CD4-positive, alpha-beta memory T cell (primary cell): ENCODE results near the gene THSD7A. TPM values are rescaled to one million over a fixed set of nuclear protein-coding genes. Genes with fewer than 3 reads are reported as not detected.

Source experiments
- CTCF ChIA-PET: fragments of 350-600 bp; sonication (Branson Sonifier 250); formaldehyde crosslinking; loops from one replicate; lab custom pipeline; 2021; ENCODE audit warnings: inconsistent platforms; ENCODE audit not compliant: partially characterized antibody; lab: Charles Lee
- POLR2A ChIA-PET: fragments of 350-600 bp; sonication (Branson Sonifier 250); formaldehyde crosslinking; loops from one replicate; lab custom pipeline; 2021; ENCODE audit not compliant: partially characterized antibody; lab: Charles Lee
- DNase-seq, 5 donors: peaks; one replicate each; pipeline versions ENCODE4 v3.0.0 to v3.0.0-alpha.2; 2020 to 2022; ENCODE audit warnings: mixed read lengths in 1 of 5
- H3K27ac ChIP-seq: one replicate; pipeline ENCODE4 v1.7.0; 2013; ENCODE audit warnings: low read depth, low read length
- H3K27me3 ChIP-seq: 2 replicates; pipeline ENCODE4 v1.7.0; 2013; ENCODE audit warnings: mild to moderate bottlenecking, low read length, moderate library complexity; ENCODE audit not compliant: insufficient read depth
- H3K36me3 ChIP-seq: 2 replicates; pipeline ENCODE4 v1.7.0; 2013; ENCODE audit warnings: mild to moderate bottlenecking, low read length, moderate library complexity; ENCODE audit not compliant: insufficient read depth
- H3K4me1 ChIP-seq: 2 replicates; pipeline ENCODE4 v1.7.0; 2013; ENCODE audit warnings: mild to moderate bottlenecking, low read length, moderate library complexity; ENCODE audit not compliant: insufficient read depth
- H3K4me3 ChIP-seq, 2 donors: one replicate each; pipeline ENCODE4 v1.7.0; 2013; ENCODE audit warnings: low read length in 2 of 2, mild to moderate bottlenecking in 1 of 2
- H3K9me3 ChIP-seq, 2 donors: one replicate each; pipeline ENCODE4 v1.7.0; 2013; ENCODE audit warnings: low read length in 2 of 2, control low read depth in 1 of 2; ENCODE audit not compliant: control insufficient read depth in 1 of 2
- H3K27ac Mint-ChIP-seq, 7 donors: one replicate each; pipeline ENCODE4 v1.8.0; 2020 to 2021; ENCODE audit warnings: mixed read lengths in 7 of 7, mild to moderate bottlenecking in 6 of 7, inconsistent platforms in 3 of 7, moderate library complexity in 3 of 7
- H3K27me3 Mint-ChIP-seq, 2 donors: one replicate each; pipeline ENCODE4 v1.8.0; 2020 to 2021; ENCODE audit warnings: mixed read lengths in 2 of 2
- H3K36me3 Mint-ChIP-seq, 2 donors: one replicate each; pipeline ENCODE4 v1.8.0; 2020 to 2021; ENCODE audit warnings: mixed read lengths in 2 of 2, inconsistent platforms in 1 of 2, mild to moderate bottlenecking in 1 of 2
- H3K4me1 Mint-ChIP-seq, 4 donors: one replicate each; pipeline ENCODE4 v1.8.0; 2020 to 2021; ENCODE audit warnings: mixed read lengths in 4 of 4, mild to moderate bottlenecking in 1 of 4
- H3K4me3 Mint-ChIP-seq, 8 donors: one replicate each; pipeline ENCODE4 v1.8.0; 2020 to 2021; ENCODE audit warnings: mixed read lengths in 8 of 8, mild to moderate bottlenecking in 7 of 8, moderate library complexity in 6 of 8, inconsistent platforms in 3 of 8
- H3K9me3 Mint-ChIP-seq, 8 donors: one replicate each; pipeline ENCODE4 v1.8.0; 2020 to 2021; ENCODE audit warnings: mixed read lengths in 8 of 8, mild to moderate bottlenecking in 5 of 8, inconsistent platforms in 3 of 8, moderate library complexity in 1 of 8
- intact Hi-C: fragments of 100-400 bp; cut with micrococcal nuclease; formaldehyde crosslinking; loops from one replicate; pipeline ENCODE4 v1.15.1; 2023
- polyA plus RNA-seq, 2 donors: library from polyadenylated mRNA; unstranded; fragments of 300-500 nt; fragmentation: Illumina TruSeq; gene quantifications; one replicate each; pipeline ENCODE4 v1.2.3, GENCODE V29; 2021
- total RNA-seq, 2 experiments: library from RNA; stranded (reverse); gene quantifications; one replicate each; pipeline ENCODE4 v1.2.3, GENCODE V29; 2021

The THSD7A gene
- total and polyA plus RNA-seq, 4 experiments from 2014 or later = not detected

DNA sequence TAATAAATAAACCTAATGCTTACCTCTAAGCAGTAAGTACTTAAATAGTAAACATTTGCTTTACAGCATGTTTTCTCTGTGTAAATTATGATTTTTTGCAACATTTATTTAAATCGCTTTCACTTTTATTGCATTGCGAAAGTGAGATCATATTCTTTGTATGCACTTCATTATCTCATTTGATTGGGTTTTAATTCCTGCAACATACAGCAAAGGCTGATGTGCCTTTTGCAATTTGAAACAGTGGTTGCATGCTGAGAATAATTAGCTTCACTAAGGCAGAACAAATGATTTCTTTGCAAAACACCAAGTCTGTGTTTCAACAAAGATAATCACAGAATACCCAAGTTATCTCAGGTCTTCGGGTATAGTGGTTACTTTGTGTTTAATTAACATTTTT lies 16.3 kb upstream of the THSD7A start:
- no peak overlapping the region for H3K27ac Mint-ChIP-seq
- Histone ChIP-seq H3K4me3 (no peak overlapping the region), H3K36me3 (no peaks in the 10 kb centered on the region), H3K4me1 (no peaks in the 10 kb centered on the region), H3K27ac (no peak overlapping the region), H3K9me3 (no peaks in the 10 kb centered on the region), H3K27me3 (no peaks in the 10 kb centered on the region)
- no peak for DNase-seq
- peaks cover 0 to 3% (median 0%) of the 10 kb centered on the region in 8 donors for H3K9me3 Mint-ChIP-seq
- intact Hi-C loops = no loop called here
- H3K4me3 Mint-ChIP-seq = no peak overlapping the region
- ChIA-PET POLR2A (no interaction called here), CTCF (no interaction called here)
- no peaks in the 10 kb centered on the region for H3K27me3 Mint-ChIP-seq
- no peaks in the 10 kb centered on the region for H3K4me1 Mint-ChIP-seq
- no peaks in the 10 kb centered on the region for H3K36me3 Mint-ChIP-seq

DNA sequence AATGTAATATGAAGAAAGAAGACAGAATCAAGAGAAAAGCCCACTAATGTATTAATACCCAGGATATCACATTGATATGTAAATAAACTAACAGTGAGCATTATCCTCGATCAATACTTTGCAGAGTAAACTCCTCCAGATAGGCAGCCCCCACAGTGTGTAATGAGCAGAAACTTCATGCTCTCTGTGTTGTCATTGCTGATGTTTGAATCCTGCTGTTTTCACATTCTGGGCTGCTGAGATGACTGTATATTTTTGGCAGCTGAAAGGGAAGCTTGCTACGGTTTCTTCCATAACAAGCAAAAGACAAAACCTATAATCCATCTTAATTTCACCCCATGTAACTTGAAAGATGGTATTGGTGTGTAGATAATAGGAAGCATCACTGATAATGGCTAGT lies 15.3 kb upstream of the THSD7A start:
- DNase-seq = no peak
- H3K27me3 Mint-ChIP-seq = no peaks in the 10 kb centered on the region
- POLR2A ChIA-PET = no interaction called here
- no peaks in the 10 kb centered on the region for H3K36me3 Mint-ChIP-seq
- intact Hi-C loops = no loop called here
- peaks cover 0 to 3% (median 0%) of the 10 kb centered on the region in 8 donors for H3K9me3 Mint-ChIP-seq
- Histone ChIP-seq H3K36me3 (no peaks in the 10 kb centered on the region), H3K9me3 (no peaks in the 10 kb centered on the region), H3K27ac (no peak overlapping the region), H3K4me1 (no peaks in the 10 kb centered on the region), H3K4me3 (no peak overlapping the region), H3K27me3 (no peaks in the 10 kb centered on the region)
- H3K4me1 Mint-ChIP-seq = no peaks in the 10 kb centered on the region
- H3K4me3 Mint-ChIP-seq = no peak overlapping the region
- CTCF ChIA-PET = no interaction called here
- H3K27ac Mint-ChIP-seq = no peak overlapping the region

DNA sequence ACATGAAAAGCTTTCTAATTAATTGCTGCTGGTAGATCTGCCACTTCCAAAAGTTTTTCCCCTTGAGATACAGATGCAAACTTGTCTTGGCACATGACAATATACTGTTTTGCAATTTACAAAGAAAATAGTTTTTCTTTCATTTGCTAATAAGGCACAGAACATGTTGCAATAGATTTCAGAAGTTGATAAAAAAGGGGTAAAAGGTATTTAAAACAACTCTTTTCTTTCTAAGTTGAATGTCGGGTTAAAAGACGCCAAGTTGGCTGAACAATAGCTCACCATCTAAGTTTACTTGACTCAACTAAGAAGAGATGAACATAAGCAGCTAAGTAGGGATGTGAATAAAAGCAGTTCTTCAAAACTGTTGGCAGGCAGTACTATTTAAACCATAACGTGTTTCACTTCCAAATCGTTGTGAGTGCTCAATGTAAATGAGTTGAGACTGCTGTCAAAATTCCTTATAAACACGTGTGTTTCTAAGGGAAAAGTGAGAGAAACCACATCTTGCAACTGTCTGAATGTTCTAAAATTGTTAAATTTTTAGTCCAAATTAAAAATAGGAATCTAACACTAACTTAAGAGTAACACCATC lies 14.5 kb upstream of the THSD7A start:
- no peaks in the 10 kb centered on the region for H3K4me1 Mint-ChIP-seq
- CTCF ChIA-PET = no interaction called here
- H3K9me3 Mint-ChIP-seq = peaks cover 0 to 3% (median 0%) of the 10 kb centered on the region in 8 donors
- H3K9me3 ChIP-seq = no peaks in the 10 kb centered on the region
- H3K27me3 Mint-ChIP-seq = no peaks in the 10 kb centered on the region
- no peak overlapping the region for H3K27ac Mint-ChIP-seq
- DNase-seq = no peak
- no peak overlapping the region for H3K4me3 ChIP-seq
- H3K27ac ChIP-seq = no peak overlapping the region
- POLR2A ChIA-PET = no interaction called here
- H3K4me1 ChIP-seq = no peaks in the 10 kb centered on the region
- no peak overlapping the region for H3K4me3 Mint-ChIP-seq
- intact Hi-C loops = no loop called here
- no peaks in the 10 kb centered on the region for H3K27me3 ChIP-seq
- no peaks in the 10 kb centered on the region for H3K36me3 Mint-ChIP-seq
- no peaks in the 10 kb centered on the region for H3K36me3 ChIP-seq

DNA sequence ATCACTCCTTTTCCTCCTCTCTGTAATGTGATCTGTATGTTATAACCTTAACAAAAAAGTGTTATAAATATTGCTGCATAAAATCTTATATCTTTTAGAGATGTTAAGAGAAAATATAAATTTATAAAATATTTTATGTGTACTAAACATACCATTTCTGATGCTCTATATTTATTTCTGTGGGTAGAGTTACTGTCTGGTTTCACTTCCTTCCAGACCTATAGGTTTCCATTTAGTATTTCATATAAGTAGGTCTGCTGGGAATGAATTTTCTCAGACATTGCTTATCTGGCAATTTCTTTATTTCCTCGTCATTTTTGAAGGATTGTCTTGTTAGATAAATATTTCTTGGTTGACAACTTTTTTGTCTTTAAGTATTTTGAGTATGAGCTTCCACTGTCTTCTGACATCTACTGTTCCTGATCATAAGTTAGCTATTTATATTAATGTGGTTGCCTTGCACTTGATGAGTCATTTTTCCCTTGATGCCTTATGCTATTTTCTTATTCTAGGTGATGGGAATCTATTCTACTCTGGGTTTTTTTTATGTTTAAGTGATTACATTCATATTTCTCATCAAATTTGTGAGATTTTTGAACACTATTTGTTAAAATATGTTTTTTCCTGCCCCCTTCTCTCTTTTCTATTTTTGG lies 11.2 kb upstream of the THSD7A start:
- Histone ChIP-seq H3K4me1 (no peaks in the 10 kb centered on the region), H3K4me3 (no peak overlapping the region), H3K36me3 (no peaks in the 10 kb centered on the region), H3K9me3 (no peaks in the 10 kb centered on the region), H3K27ac (no peak overlapping the region), H3K27me3 (no peaks in the 10 kb centered on the region)
- no peaks in the 10 kb centered on the region for H3K9me3 Mint-ChIP-seq
- H3K27me3 Mint-ChIP-seq = no peaks in the 10 kb centered on the region
- no peak overlapping the region for H3K27ac Mint-ChIP-seq
- POLR2A ChIA-PET = no interaction called here
- CTCF ChIA-PET = no interaction called here
- intact Hi-C loops = no loop called here
- H3K4me1 Mint-ChIP-seq = no peaks in the 10 kb centered on the region
- no peak for DNase-seq
- no peak overlapping the region for H3K4me3 Mint-ChIP-seq
- no peaks in the 10 kb centered on the region for H3K36me3 Mint-ChIP-seq

DNA sequence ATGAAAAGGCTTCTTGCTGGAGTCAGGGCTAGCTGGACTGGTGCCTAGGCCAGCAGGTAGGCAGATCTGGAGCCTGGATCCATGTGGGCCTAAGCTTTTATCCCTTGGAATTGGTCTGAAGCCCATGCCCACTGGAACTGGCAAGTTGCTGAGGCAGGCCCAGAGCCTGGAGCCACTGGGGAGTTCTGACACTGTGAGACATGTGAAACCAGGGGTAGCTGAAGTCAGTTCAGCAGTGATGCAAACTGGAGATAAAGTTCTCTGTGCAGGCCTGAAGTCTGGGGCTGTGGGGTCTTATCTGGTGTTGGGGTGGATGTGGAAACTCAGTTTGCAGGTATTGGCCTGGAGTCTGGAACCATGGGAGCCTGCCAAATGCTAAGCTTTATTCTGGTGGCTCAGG lies 9.7 kb upstream of the THSD7A start:
- CTCF ChIA-PET = no interaction called here
- no peaks in the 10 kb centered on the region for H3K36me3 ChIP-seq
- intact Hi-C loops = no loop called here
- Mint-ChIP-seq H3K27ac (no peak overlapping the region), H3K27me3 (no peaks in the 10 kb centered on the region), H3K4me1 (no peaks in the 10 kb centered on the region), H3K9me3 (no peaks in the 10 kb centered on the region), H3K4me3 (no peak overlapping the region), H3K36me3 (no peaks in the 10 kb centered on the region)
- no peaks in the 10 kb centered on the region for H3K9me3 ChIP-seq
- POLR2A ChIA-PET = no interaction called here
- peak in 1 of 5 donors; percentile 31 for DNase-seq
- H3K27me3 ChIP-seq = no peaks in the 10 kb centered on the region
- no peaks in the 10 kb centered on the region for H3K4me1 ChIP-seq
- H3K4me3 ChIP-seq = no peak overlapping the region
- no peak overlapping the region for H3K27ac ChIP-seq

DNA sequence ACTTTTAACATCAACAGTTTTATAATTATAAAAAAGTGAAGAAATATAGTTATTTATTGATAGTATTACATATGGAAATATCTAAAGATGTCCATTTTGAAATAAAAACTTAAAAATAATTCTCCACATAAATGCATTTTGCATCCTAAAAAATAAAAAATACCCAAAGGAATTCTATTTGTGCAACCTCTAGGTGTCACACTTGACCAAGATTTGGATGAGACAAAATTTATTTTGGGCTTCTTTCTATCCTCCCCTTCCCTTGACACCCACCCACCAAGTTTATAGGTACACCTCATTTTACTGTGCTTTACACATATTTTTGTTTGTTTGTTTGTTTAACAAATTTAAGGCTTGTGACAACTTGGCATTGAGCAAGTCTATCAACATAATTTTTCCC lies 3.3 kb upstream of the THSD7A start:
- no peak for DNase-seq
- Histone ChIP-seq H3K4me1 (peaks cover 4% of the 10 kb centered on the region), H3K36me3 (no peaks in the 10 kb centered on the region), H3K4me3 (no peak overlapping the region), H3K27me3 (peaks cover 8% of the 10 kb centered on the region), H3K9me3 (no peaks in the 10 kb centered on the region), H3K27ac (no peak overlapping the region)
- POLR2A ChIA-PET = no interaction called here
- Mint-ChIP-seq H3K27ac (no peak overlapping the region), H3K36me3 (no peaks in the 10 kb centered on the region), H3K4me1 (peaks cover 0 to 10% (median 5%) of the 10 kb centered on the region in 4 donors), H3K9me3 (no peaks in the 10 kb centered on the region), H3K27me3 (peaks cover 14 to 15% of the 10 kb centered on the region in 2 donors), H3K4me3 (no peak overlapping the region)
- intact Hi-C loops = loop anchor here (2.0 kb wide), 1 partner anchor 656 kb away; no protein-coding TSS in a partner anchor
- CTCF ChIA-PET = no interaction called here

DNA sequence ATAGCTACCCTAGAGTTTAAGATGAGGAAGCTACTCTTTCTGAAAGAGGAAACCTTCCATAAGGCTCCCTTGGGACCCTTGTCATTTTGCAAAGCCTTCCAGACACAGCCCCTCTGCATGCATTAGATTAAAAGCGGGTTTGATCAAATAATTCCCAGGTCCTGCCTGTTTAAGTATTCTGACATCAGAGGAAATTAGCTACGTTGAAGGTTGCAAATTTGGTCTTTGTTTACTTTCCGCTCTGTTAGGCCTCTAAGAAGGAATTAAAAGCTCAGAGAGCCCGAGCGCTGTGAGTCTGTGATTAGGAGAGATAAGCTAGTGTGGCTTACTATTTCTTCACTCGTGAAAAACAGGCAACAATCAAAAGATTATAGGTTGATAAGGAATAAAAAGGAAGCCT lies 1.4 kb upstream of the THSD7A start:
- H3K27me3 Mint-ChIP-seq = peaks cover 16 to 20% of the 10 kb centered on the region in 2 donors
- intact Hi-C loops = no loop called here
- ChIA-PET POLR2A (no interaction called here), CTCF (no interaction called here)
- H3K4me3 Mint-ChIP-seq = no peak overlapping the region
- H3K4me1 ChIP-seq = peaks cover 4% of the 10 kb centered on the region
- no peak overlapping the region for H3K27ac Mint-ChIP-seq
- H3K27ac ChIP-seq = no peak overlapping the region
- no peak for DNase-seq
- H3K36me3 Mint-ChIP-seq = no peaks in the 10 kb centered on the region
- H3K4me1 Mint-ChIP-seq = peaks cover 0 to 10% (median 5%) of the 10 kb centered on the region in 4 donors
- peaks cover 8% of the 10 kb centered on the region for H3K27me3 ChIP-seq
- H3K36me3 ChIP-seq = no peaks in the 10 kb centered on the region
- no peak overlapping the region for H3K4me3 ChIP-seq
- no peaks in the 10 kb centered on the region for H3K9me3 ChIP-seq
- H3K9me3 Mint-ChIP-seq = no peaks in the 10 kb centered on the region
